HCT116 (cell line): ENCODE data around the gene MRPS23. TPM values are rescaled to one million over a fixed set of nuclear protein-coding genes. Genes with fewer than 3 reads are reported as not detected.
"Not testable (repeated sequence)": the region's sequence is repeated elsewhere in the genome, so short reads cannot be mapped to it uniquely, and the experiment has no call there.

Experiments
- ATAC-seq: fragments of 200-7000 bp; cut with Tn5 transposase; 2 replicates; pipeline ENCODE4 v1.9.1; 2020; ENCODE audit warnings: mild to moderate bottlenecking, moderate library complexity
- BruUV-seq: library from RNA; stranded (reverse); fragments of 400-500 nt; replicated peaks from 2 replicates; lab custom pipeline; 2021; lab: Mats Ljungman, UMichigan
- CTCF ChIA-PET: fragments of 300-600 bp; sonication (Branson Sonifier 250); formaldehyde crosslinking; loops from one replicate; lab custom pipeline; 2021; ENCODE audit warnings: antibody characterized with exemption; lab: Charles Lee
- POLR2A ChIA-PET: fragments of 300-600, 350-600 bp; sonication (Branson Sonifier 250); formaldehyde crosslinking; loops from one replicate; lab custom pipeline; 2021; ENCODE audit warnings: antibody characterized with exemption; lab: Charles Lee
- RAD21 ChIA-PET, 2 experiments: fragments of 300-600 bp; sonication (Branson Sonifier 250); formaldehyde crosslinking; loops; one replicate each; lab custom pipeline; 2023; ENCODE audit warnings: low total read pairs in 2 of 2; ENCODE audit not compliant: uncharacterized antibody in 2 of 2, unreplicated experiment in 2 of 2, low non-redundant PET in 1 of 2; lab: Charles Lee
- DNase-seq: peaks from one replicate; pipeline ENCODE4 v3.0.0-alpha.2; 2010; ENCODE audit warnings: low read depth, low spot score
- H2AFZ ChIP-seq: fragments of 200-600 bp; shearing (Covaris generic), sonication (generic); 2 replicates; pipeline ENCODE4 v1.6.1; 2017; ENCODE audit warnings: low read depth, mixed run types, mixed read lengths, antibody characterized with exemption, low read length; ENCODE audit not compliant: poor library complexity, severe bottlenecking
- H3K27ac ChIP-seq: 2 replicates; pipeline ENCODE4 v1.5.1; 2012; ENCODE audit warnings: low read depth, low read length
- H3K27me3 ChIP-seq: fragments of 200-600 bp; sonication (generic); 2 replicates; pipeline ENCODE4 v1.6.1; 2016; ENCODE audit warnings: mixed run types, low read length, mixed read lengths; ENCODE audit not compliant: insufficient read depth
- H3K36me3 ChIP-seq, 2 experiments: fragments of 200-500 bp in 1 of 2; fragments of 200-600 bp in 1 of 2; sonication (Bioruptor generic) in 1 of 2; sonication (generic) in 1 of 2; 2 replicates each; pipeline versions ENCODE4 v1.5.1 to v1.6.1; 2014 to 2016; ENCODE audit warnings: low read length in 2 of 2, inconsistent platforms in 1 of 2, mixed read lengths in 1 of 2, mixed run types in 1 of 2; ENCODE audit not compliant: insufficient read depth in 2 of 2, control insufficient read depth in 1 of 2
- H3K4me1 ChIP-seq, 2 experiments: fragments of 200-600 bp in 1 of 2; sonication (generic) in 1 of 2; 2 replicates each; pipeline versions ENCODE4 v1.5.1 to v1.6.1; 2012 to 2017; ENCODE audit warnings: low read length in 2 of 2, inconsistent platforms in 1 of 2, mild to moderate bottlenecking in 1 of 2, mixed read lengths in 1 of 2, mixed run types in 1 of 2, moderate library complexity in 1 of 2; ENCODE audit not compliant: insufficient read depth in 2 of 2, control insufficient read depth in 1 of 2
- H3K4me2 ChIP-seq: fragments of 200-600 bp; sonication (generic); 2 replicates; pipeline ENCODE4 v1.6.1; 2017; ENCODE audit warnings: mixed run types, low read length, mixed read lengths
- H3K4me3 ChIP-seq, 2 experiments: fragments of 200-600 bp in 1 of 2; sonication (generic) in 1 of 2; replicated peaks in 1 of 2; 2 replicates each; pipeline ENCODE4 v1.5.1; 2011 to 2016; ENCODE audit warnings: low read length in 2 of 2, control low read depth in 1 of 2, low read depth in 1 of 2, mild to moderate bottlenecking in 1 of 2, mixed read lengths in 1 of 2, mixed run types in 1 of 2
- H3K79me2 ChIP-seq: fragments of 200-600 bp; sonication (generic); 2 replicates; pipeline ENCODE4 v1.6.1; 2017; ENCODE audit warnings: mild to moderate bottlenecking, mixed run types, low read length, moderate library complexity, mixed read lengths; ENCODE audit not compliant: insufficient read depth
- H3K9ac ChIP-seq: fragments of 200-600 bp; sonication (generic); 2 replicates; pipeline ENCODE4 v1.6.1; 2016; ENCODE audit warnings: low read length, mixed read lengths
- H3K9me2 ChIP-seq: fragments of 200-600 bp; sonication (generic), shearing (Covaris generic); 2 replicates; pipeline ENCODE4 v1.6.1; 2017; ENCODE audit warnings: mixed run types, mild to moderate bottlenecking, moderate library complexity; ENCODE audit not compliant: insufficient read depth
- H3K9me3 ChIP-seq, 2 experiments: fragments of 200-500 bp in 1 of 2; fragments of 200-600 bp in 1 of 2; sonication (Bioruptor generic) in 1 of 2; sonication (generic) in 1 of 2; 2 replicates each; pipeline ENCODE4 v1.6.1; 2014 to 2017; ENCODE audit warnings: low read length in 2 of 2, mixed read lengths in 2 of 2, inconsistent platforms in 1 of 2, low read depth in 1 of 2, mild to moderate bottlenecking in 1 of 2, mixed run types in 1 of 2, moderate library complexity in 1 of 2; ENCODE audit not compliant: control insufficient read depth in 1 of 2, insufficient read depth in 1 of 2
- H4K20me1 ChIP-seq: fragments of 200-600 bp; sonication (generic), shearing (Covaris generic); 2 replicates; pipeline ENCODE4 v1.6.1; 2017; ENCODE audit warnings: mixed run types, mild to moderate bottlenecking, moderate library complexity; ENCODE audit not compliant: insufficient read depth
- ELF1 ChIP-seq: IDR thresholded peaks from 2 replicates; pipeline ENCODE4 v1.6.1; 2012; ENCODE audit warnings: low read depth, borderline replicate concordance
- POLR2AphosphoS5 ChIP-seq: IDR thresholded peaks from 2 replicates; pipeline ENCODE4 v1.6.1; 2011; ENCODE audit warnings: mild to moderate bottlenecking, low read depth, low read length, moderate library complexity
- RAD21 ChIP-seq: IDR thresholded peaks from 2 replicates; pipeline ENCODE4 v1.6.1; 2012; ENCODE audit warnings: low read depth, mild to moderate bottlenecking
- SIN3A ChIP-seq: IDR thresholded peaks from 2 replicates; pipeline ENCODE4 v1.6.1; 2012; ENCODE audit warnings: low read depth
- SP1 ChIP-seq: IDR thresholded peaks from 2 replicates; pipeline ENCODE4 v1.6.1; 2012; ENCODE audit warnings: low read depth
- SRF ChIP-seq: IDR thresholded peaks from 2 replicates; pipeline ENCODE4 v1.6.1; 2012; ENCODE audit warnings: low read depth
- ZNF274 ChIP-seq: fragments of 200-500 bp; sonication (Bioruptor generic); IDR thresholded peaks from 2 replicates; pipeline ENCODE4 v1.6.1; 2014; ENCODE audit warnings: mild to moderate bottlenecking, low read depth, low read length, inconsistent platforms
- intact Hi-C: fragments of 100-400 bp; cut with micrococcal nuclease; formaldehyde crosslinking; loops from 2 replicates; pipeline ENCODE4 v1.10.0; 2022
- total RNA-seq: library from RNA; stranded (reverse); gene quantifications from one replicate; pipeline ENCODE4 v1.2.1, GENCODE V29; 2021; ENCODE audit not compliant: unreplicated experiment

The MRPS23 gene
- total RNA-seq, 1 experiment from 2014 or later, result 109 TPM

GRCh38 chr17:57846056-57846945, 3.5 kb downstream of the MRPS23 start:
- ATAC-seq, POLR2A ChIA-PET: not testable (repeated sequence)
- peaks cover 81% of the 10 kb centered on the region for H3K79me2 ChIP-seq

GRCh38 chr17:57842280-57842679, 7.6 kb downstream of the MRPS23 start:
- Histone ChIP-seq H3K79me2 (peaks cover 57% of the 10 kb centered on the region), H3K9me2 (no peaks in the 10 kb centered on the region), H4K20me1 (peaks cover 13% of the 10 kb centered on the region; the same call in 1 of the 2 replicates), H3K27ac (no peak overlapping the region), H3K36me3 (peaks cover 35 to 41% of the 10 kb centered on the region in 2 experiments), H3K4me3 (no peak overlapping the region), H3K4me2 (no peak overlapping the region), H3K9ac (no peak overlapping the region), H3K9me3 (no peaks in the 10 kb centered on the region), H3K4me1 (0 out of 4 replicates have a peak, but pooled peaks cover 0 to 6% of the 10 kb centered on the region in 2 experiments), H2AFZ (no peak overlapping the region), H3K27me3 (no peaks in the 10 kb centered on the region)
- ChIA-PET POLR2A (no interaction called here), CTCF (interaction anchor here (1.6 kb wide), 1 partner anchor 9 kb away, joined by 6 read pairs; no protein-coding TSS in a partner anchor), RAD21 (no interaction called here)
- ATAC-seq (no peak; the same call in 1 of the 2 replicates), DNase-seq (no peak)
- BruUV-seq, result no TSS peak
- TF ChIP-seq ZNF274, result no peak
- TF ChIP-seq POLR2AphosphoS5, result no peak
- TF ChIP-seq SP1, result no peak
- no peak for TF ChIP-seq SIN3A
- TF ChIP-seq SRF, result no peak
- no peak for TF ChIP-seq RAD21
- no peak for TF ChIP-seq ELF1
- intact Hi-C loops, result no loop called here

More at GRCh38 chr17:57846056-57846945, 3.5 kb downstream of the MRPS23 start:
- peaks cover 15 to 19% of the 10 kb centered on the region in 2 experiments for H3K36me3 ChIP-seq
- RAD21 ChIA-PET, H3K27ac ChIP-seq, BruUV-seq, H3K4me3 ChIP-seq, H3K9me2 ChIP-seq, DNase-seq, H3K9me3 ChIP-seq, H2AFZ ChIP-seq, intact Hi-C loops, H3K27me3 ChIP-seq, H3K4me2 ChIP-seq, H3K9ac ChIP-seq: not testable (repeated sequence)
- peaks cover 8 to 26% of the 10 kb centered on the region in 2 experiments for H3K4me1 ChIP-seq
- peaks cover 13% of the 10 kb centered on the region; the same call in 1 of the 2 replicates for H4K20me1 ChIP-seq
- CTCF ChIA-PET, result interaction anchor here (0.7 kb wide), 1 partner anchor 153 kb away, joined by 3 read pairs; no protein-coding TSS in a partner anchor
